Stimulated activated CD8-positive, alpha-beta memory T cell treated with anti-CD3 and anti-CD28 coated beads, Interleukin-7, amount 100 ng/mL, for 24 hours (primary cell): ENCODE data around the gene PLEKHS1.
"Not testable (repeated sequence)": the region's sequence is repeated elsewhere in the genome, so short reads cannot be mapped to it uniquely, and the experiment has no call there.

Experiments
- DNase-seq: peaks from one replicate; pipeline ENCODE4 v3.0.0-alpha.2; 2020; ENCODE audit warnings: low read depth

PLEKHS1 gene

DNA sequence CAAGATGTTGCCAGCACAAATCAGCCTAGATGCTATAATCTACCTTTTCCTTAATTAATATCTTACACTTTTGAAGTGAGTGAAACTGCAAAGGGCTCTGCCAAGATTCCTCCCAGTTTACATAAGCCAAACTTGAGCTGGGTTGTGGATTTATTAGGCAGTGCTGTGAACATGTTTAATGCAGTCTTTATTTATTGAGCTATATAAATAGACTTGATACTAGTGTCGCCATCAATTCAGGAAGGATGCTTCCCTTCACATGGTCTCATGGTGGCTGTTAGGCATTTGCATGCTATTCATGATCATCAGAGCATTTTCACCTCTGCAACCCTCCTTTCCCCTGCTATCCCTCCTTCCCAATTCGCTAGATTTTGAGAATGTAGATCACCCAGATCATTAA lies 40.2 kb downstream of the PLEKHS1 start:
- no peak for DNase-seq

DNA sequence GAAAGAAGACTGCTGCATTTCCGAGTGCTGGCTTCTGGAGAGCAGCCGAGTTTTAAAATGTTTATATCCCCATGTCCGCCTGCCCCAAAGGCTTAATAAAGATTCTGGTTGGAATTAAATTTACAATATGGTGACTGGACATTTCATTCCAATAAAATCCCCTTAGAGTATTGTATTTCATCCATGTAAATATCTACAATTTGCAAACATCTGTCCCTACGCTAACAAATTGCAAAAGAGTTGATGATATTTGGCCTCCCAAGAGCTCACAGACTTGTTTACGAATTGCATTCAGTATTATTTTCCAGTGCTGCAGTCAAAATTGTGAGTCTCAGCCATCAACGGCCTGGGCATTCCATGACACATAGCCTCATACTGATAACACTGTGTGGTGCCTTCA lies 50.1 kb downstream of the PLEKHS1 start:
- no peak for DNase-seq

DNA sequence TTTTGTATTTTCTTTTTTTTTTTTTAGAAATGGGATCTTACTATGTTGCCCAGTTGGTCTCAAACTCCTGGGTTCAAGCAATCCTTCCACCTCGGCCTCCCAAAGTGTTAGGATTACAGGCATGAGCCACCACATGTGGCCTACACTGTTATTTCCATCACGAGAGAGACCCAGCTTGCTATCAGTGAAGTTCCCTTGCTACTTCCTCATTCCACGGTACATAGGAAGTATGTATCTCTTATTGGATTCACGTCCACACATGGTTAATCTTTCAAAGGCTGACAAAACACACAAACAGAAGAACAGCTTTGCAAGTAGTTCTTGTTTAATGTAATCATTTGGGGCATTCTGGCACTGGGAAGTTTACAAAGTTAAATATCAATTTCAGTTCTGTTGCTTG lies 51.5 kb downstream of the PLEKHS1 start:
- no peak for DNase-seq

DNA sequence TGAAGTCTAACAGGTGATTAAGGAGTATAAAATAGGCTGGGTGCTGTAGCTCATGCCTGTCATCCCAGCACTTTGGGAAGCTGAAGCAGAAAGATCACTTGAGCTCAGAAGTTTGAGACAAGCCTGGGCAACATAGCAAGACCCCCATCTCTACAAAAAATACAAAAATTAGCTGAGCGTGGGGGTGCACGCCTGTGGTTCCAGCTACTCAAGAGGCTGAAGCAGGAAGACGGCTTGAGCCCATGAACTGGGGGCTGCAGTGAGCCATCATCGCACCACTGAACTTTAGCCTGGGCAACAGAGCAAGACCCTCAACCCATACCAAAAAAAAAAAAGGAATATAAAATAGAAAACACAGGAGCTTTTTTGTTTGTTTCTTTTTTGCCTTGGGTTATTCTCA lies 55.0 kb downstream of the PLEKHS1 start:
- DNase-seq = no peak

DNA sequence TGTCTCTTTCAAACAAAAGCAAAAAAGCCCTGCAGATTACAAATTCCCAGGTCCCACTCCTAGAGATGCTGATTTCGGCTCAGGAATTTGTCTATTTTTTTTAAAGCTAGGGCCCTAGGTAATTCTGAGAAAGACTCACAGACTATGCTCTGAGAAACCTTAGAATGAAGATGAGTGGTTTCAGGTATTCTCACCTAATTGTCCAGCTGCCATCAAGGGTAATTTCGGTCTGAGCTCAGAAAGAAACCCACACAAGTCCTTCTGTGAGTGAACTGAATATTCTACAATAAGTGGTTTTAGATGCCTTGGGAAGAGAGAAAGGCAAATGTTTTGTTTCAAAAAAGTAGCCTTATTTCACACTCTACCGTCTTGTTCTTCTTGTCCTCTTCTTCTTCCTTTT lies 56.7 kb downstream of the PLEKHS1 start:
- DNase-seq = no peak

DNA sequence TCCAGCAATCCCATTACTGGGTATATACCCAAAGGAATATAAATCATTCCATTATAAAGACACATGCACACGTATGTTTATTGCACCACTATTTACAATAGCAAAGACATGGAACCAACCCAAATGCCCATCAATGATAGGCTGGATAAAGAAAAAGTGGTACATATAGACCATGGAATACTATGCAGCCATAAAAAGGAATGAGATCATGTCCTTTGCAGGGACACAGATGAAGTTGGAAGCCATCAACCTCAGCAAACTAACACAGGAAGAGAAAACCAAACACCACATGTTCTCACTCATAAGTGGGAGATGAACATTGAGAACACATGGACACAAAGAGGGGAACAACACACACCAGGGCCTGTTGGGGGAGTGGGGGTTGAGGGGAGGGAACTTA lies 63.2 kb downstream of the PLEKHS1 start:
- not testable (repeated sequence) for DNase-seq

DNA sequence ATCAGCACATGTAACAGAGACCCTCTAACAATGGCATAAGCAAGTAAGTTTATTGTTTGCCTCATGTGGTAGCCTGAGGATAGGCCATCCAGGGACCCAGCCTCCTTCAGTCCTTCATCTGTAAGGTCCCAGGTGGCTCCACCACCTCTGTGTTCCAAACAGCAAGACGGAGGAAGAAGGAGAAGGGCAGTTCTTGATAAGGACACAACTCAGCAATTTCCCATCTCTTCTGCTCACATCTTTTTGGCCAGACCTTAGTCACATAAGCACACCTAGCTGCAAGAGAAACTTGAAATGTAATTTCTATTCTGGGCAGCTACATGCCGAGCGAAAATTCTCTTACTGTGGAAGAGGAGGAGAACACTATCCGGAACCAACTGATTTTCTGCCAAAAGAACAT lies 68.5 kb downstream of the PLEKHS1 start:
- no peak for DNase-seq

DNA sequence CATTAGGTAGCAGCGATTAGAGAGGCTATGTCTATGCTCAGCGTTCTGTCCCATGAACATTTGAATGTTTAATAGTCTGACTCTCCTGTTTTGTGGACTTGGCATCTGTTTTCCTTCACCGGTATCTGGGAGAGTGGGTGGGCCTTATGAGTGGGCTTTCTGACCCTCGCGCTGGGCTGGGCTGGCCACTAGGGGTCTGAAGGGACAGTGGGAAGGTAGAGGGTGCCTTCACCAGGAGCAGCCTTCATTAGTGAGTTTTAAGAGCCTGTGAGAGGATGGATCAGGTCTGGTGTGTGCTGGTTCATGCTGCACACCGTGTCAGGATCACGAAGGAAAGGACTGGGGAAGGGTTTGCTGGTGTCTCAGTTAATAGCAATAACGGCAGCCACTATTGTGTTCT lies 69.0 kb downstream of the PLEKHS1 start:
- no peak for DNase-seq

DNA sequence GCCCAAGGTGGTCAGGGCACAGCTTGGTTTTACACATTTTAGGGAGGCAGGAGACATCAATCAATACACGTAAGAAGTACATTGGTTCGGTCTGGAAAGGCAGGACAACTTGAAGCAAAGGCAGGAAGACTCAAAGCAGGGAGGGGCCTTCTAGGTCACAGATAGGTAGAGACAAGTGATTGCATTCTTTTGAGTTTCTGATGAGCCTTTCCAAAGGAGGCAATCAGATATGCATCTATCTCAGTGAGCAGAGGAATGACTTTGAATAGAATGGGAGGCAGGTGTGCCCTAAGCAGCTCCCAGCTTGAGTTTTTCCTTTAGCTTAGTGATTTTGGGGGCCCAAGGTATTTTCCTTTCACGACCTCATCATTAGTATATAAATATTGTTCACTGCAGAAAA lies 69.8 kb downstream of the PLEKHS1 start:
- not testable (repeated sequence) for DNase-seq

DNA sequence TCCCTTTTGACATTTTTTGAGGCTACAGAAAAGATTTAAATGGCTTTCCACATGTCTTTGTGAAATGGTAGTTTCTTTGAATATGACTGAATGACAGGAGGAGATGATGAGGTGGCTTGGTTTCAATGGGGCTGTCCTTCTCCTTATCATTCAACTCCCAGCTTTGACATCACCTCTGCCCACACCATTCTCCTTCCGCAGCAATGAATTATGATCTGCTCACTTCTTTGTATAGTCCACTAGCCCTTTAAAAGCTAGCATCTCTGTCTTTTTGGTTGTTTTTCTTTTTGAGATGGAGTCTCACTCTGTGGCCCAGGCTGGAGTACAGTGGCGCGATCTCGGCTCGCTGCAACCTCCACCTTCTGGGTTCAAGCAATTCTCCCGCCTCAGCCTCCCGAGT lies 70.7 kb downstream of the PLEKHS1 start:
- DNase-seq = no peak

DNA sequence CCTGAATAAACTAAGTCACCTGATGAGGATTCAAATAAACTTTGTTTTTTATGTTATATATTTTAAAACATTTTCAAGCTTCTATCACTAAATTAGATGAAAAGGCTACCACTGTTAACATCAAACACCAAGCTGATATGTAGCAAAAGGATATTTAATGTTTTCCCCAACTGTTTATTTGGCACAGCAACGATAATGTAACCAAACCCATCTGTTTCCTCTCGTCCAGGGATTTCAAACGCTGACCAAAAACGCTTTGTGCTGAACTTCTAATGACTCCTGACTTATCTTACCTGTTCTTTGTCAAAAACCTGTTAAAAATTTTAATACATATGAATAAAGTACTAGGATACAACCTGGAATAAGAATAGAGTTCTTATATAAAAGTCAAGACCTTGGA lies 71.9 kb downstream of the PLEKHS1 start:
- DNase-seq = no peak

DNA sequence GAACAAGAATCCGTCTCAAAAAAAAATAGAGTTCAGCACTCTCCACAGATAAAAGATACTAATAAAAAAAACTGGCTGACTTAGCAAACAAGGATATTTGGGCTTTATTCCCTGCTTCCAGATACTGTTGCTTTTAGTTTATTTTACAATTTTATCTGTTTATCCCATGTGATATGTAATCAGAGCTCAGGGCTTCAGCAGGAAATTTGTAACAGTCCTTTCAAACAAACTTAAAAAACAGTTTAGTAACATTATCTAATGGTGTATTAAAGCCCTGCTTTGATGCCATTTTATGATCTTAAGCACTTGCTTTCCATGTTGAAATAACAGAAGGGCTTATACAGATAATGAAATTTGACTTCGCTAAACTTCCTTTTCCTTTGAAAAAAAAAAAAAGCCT lies 74.3 kb downstream of the PLEKHS1 start:
- no peak for DNase-seq

DNA sequence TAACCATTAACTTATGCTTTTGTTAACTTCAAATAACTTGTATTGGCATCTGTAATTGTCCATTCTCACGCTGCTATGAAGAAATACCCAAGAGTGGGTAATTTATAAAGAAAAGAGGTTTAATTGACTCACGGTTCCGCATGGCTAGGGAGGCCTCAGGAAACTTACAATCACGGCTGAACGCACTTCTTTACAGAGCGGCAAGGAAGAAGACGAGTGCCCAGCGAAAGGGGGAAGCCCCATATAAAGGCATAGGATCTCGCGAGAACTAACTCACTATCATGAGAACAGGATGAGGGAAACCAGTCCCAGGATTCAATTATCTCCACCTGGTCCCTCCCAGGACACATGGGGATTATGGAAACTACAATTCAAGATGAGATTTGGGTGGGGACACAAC lies 77.1 kb downstream of the PLEKHS1 start:
- DNase-seq = not testable (repeated sequence)
